ENCODE results near the gene CAPZB.
"Not testable (repeated sequence)": the region's sequence is repeated elsewhere in the genome, so short reads cannot be mapped to it uniquely, and the experiment has no call there.

The CAPZB gene

GRCh38 chr1:19311931-19312781 is 173.2 kb downstream of the CAPZB start, which contains the start of the genes AKR7A2 and SLC66A1:
TSS of gene AKR7A2 (minus strand) at chr1:19312144. CDS start at chr1:19312124, 20 bp downstream.
TSS of gene SLC66A1 (plus strand) at chr1:19312326. CDS start at chr1:19317678, 5,352 bp downstream.
- peak; percentile 88 to 92 for DNase-seq (ENCODE audit: low read depth in 2 of 2)

- no peak for DNase-seq (ENCODE audit: low read depth in 2 of 2)
These were observed 173.8 kb downstream of the CAPZB start for GRCh38 chr1:19311503-19311930.

GRCh38 chr1:19310720-19311502 is 174.4 kb downstream of the CAPZB start:
- no peak for DNase-seq (ENCODE audit: low read depth in 2 of 2)

- no peak for DNase-seq (ENCODE audit: low read depth in 2 of 2)
These were observed 175.3 kb downstream of the CAPZB start for GRCh38 chr1:19310061-19310460.

GRCh38 chr1:19309123-19309813 is 176.1 kb downstream of the CAPZB start:
- DNase-seq (ENCODE audit: low read depth in 2 of 2): no peak

DNA sequence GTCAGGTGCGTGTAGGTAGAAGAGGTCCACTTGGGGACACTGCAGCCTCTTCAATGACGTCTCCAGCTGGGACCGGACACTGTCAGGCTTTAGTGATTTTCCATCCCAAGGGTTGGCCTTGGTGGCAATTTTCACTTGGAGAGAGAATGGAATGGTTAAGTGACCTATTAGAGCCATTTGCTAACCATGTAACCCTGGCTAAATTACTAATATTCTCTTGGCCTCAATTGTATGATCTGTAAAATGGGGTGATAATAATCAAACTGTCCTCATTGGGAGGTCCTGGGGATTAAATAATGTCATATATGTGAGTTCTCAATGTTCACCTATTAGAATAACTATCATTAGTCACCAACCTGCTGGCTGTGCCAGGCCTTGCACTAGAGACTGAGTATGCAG is 176.8 kb downstream of the CAPZB start:
- DNase-seq (ENCODE audit: low read depth in 2 of 2): no peak

- DNase-seq (ENCODE audit: low read depth in 2 of 2): no peak
These were observed 177.4 kb downstream of the CAPZB start for GRCh38 chr1:19307794-19308508.

- DNase-seq (ENCODE audit: low read depth in 2 of 2): no peak
These were observed 178.4 kb downstream of the CAPZB start for GRCh38 chr1:19306941-19307340.

DNA sequence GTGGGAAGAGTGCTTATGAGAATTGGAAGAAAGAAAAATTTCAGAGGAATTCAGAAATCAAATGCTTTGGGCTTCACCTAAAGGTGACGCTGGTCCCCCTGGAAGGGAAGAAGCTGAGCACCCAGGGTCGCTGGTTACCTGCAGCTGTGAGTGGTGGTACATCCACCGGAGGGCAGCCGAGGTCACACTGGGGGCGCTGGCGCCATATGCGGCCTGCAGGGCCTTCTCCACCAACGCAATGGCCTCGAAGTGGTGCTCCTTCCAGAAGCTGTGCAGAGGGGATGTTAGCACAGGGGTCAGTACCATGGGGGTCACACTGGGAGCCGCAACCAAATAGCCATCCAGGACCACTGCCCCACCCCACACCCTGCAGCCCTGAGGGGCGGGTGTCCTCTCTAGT is 179.5 kb downstream of the CAPZB start:
- DNase-seq (ENCODE audit: low read depth in 2 of 2): no peak

DNA sequence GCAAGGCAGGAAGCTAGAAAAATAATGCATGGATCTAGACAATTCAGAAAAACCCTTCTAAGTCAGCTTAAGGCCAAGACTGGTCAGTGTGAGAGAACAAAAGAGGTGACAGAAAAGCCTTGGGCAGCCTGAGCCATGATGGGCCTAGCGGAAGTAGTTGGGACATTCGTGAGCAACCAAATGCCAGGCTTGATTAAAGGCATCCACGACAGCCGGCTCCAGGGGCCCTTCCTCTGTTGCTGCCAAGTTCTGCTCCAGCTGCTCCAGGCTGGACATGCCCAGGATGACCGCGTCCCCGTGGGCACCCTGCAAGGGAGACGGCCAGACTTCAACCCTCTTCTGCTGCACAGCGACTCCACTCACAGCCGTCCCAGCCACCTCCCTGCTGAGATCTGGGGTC is 181.3 kb downstream of the CAPZB start:
- DNase-seq (ENCODE audit: low read depth in 2 of 2): not testable (repeated sequence)

DNA sequence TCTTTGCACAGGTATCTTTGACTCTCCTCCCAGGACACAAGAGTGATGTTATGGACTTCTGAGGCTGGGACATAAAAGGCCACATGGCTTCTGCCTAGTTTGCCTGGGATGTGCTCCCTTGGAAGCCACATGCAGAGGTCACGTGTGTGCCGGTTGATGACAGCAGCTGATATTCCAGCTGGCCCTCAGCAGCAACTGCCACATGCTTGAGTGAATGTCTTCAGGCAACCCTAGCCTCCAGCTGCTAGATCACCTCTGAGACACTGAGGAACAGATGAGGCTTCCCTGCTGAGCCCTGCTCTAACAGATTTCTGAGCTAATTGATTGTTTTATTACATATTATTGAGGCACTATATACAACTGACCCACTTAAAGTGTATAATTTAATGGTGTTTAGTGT is 185.1 kb downstream of the CAPZB start:
- DNase-seq (ENCODE audit: low read depth in 2 of 2): no peak

DNA sequence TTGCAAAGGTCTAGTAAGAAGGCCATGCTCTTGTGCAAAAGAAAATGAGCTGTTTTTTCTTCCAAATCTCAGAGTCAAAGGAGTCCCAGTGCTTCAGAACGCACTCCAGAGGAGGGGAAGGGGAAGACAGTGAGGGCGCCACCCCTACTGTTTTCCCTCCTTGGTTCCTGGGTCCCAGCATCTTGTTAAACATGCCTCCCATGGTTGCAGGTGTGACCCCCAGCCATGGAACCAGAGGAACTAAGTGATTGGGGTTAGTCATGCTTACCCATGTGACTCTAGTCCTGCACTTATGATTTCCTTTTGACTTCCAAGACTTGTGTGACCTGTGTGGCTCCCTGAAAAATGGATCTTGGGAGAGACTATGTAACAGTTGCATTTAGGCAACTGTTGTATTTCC is 190.7 kb downstream of the CAPZB start:
- no peak for DNase-seq (ENCODE audit: low read depth in 2 of 2)

DNA sequence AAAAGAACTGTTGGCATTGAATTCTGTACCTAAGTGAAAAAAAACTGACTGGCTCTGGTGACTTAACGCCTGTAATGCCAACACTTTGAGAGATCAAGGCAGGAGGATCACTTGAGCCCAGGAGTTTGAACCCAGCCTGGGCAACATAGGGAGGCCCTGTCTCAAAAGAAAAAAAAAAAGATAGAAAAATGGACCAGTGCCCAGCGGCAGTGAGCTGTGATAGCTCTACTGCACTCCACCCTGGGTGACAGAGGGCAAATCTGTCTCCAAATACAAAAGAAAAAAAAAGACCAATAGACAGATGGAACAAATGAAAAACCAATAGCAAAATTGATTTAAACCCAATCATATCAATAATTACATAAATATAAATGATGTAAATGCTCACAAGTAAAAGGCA is 196.1 kb downstream of the CAPZB start:
- DNase-seq (ENCODE audit: low read depth in 2 of 2): no peak

All from stimulated activated CD8-positive, alpha-beta memory T cell treated with anti-CD3 and anti-CD28 coated beads, Interleukin-2, amount 100 ng/mL, for 48 hours (primary cell).